ENCODE results near the gene UBE2J2.

DNA sequence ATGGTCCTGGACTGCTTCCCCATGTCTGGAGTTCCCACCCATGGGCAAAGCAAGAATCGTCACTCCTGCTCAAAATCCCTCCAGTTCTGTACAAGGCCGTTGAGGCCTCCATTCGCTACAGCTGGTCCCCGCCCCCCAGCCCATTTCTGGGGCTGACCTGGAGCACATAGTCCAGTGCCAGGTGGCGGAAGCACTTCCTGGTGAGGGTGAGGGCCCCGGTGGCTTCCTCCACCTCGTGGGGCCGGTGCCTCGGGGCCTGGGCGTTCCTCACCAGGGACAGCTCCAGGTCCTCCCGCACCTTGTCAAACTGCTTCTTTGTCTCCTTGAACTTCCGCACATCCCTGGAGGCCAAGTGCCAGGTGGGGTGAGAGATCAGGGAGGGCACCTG is 26.7 kb upstream of the UBE2J2 start:
- TF ChIP-seq, protein P1, sequence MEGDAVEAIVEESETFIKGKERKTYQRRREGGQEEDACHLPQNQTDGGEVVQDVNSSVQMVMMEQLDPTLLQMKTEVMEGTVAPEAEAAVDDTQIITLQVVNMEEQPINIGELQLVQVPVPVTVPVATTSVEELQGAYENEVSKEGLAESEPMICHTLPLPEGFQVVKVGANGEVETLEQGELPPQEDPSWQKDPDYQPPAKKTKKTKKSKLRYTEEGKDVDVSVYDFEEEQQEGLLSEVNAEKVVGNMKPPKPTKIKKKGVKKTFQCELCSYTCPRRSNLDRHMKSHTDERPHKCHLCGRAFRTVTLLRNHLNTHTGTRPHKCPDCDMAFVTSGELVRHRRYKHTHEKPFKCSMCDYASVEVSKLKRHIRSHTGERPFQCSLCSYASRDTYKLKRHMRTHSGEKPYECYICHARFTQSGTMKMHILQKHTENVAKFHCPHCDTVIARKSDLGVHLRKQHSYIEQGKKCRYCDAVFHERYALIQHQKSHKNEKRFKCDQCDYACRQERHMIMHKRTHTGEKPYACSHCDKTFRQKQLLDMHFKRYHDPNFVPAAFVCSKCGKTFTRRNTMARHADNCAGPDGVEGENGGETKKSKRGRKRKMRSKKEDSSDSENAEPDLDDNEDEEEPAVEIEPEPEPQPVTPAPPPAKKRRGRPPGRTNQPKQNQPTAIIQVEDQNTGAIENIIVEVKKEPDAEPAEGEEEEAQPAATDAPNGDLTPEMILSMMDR (IDR thresholded peaks at IDR 0.05; ENCODE audit: low read depth, low read length, poor library complexity, severe bottlenecking): no peak
- no peak for TF ChIP-seq EZH2phosphoT487 (IDR thresholded peaks at IDR 0.05; ENCODE audit: borderline replicate concordance, low read length)
